ENCODE results near the gene NUMB.
"Not testable (repeated sequence)": the region's sequence is repeated elsewhere in the genome, so short reads cannot be mapped to it uniquely, and the experiment has no call there.

Gene NUMB

DNA sequence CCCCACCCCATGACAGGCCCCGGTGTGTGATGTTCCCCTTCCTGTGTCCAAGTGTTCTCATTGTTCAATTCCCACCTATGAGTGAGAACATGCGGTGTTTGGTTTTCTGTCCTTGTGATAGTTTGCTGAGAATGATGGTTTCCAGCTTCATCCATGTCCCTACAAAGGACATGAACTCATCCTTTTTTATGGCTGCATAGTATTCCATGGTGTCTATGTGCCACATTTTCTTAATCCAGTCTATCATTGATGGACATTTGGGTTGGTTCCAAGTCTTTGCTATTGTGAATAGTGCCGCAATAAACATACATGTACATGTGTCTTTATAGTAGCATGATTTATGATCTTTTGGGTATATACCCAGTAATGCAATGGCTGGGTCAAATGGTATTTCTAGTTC is 52.1 kb downstream of the NUMB start:
- DNase-seq: not testable (repeated sequence)

DNA sequence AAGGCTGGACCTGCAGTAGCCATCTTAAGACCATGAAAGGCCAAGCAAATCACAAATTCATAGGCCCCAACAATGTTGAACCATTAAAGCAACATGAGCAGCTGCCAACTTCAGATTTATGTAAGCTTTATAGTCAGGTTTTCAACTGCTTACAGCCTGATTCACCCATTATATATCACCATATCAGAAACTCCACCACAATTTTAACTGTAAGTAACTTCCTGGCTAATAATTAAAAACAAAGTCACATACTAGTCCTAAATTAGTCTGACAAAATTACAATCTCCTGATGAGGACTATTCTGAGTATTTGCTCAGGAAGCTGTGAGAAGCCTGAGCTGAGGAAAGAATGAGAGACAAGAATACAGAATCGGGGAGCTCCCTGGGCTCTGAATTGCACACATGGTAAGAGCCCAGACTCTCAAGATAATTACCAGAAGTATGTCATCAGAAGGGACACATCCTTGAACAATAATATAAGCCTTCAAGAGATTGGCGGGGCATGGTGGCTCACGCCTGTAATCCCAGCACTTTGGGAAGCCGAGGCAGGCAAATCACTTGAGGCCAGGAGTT is 55.1 kb downstream of the NUMB start:
- DNase-seq: no peak

DNA sequence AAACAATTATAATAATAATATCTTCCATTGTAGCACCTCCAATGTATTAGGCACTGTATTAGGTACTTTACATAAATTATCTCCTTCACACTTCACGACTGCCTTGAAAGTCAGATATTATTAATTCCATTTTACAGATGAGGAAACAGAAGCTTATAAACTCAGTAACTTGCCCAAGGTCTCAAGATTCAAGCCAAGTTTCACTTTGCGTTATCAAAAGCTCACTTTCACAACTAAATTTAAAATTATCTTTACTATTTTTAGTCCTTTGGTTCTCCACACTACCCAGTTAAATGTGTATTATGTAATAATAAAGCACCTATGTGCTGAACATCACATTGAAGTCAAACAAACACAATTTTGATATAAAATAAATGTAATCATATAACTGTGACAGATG is 55.8 kb downstream of the NUMB start:
- no peak for DNase-seq

DNA sequence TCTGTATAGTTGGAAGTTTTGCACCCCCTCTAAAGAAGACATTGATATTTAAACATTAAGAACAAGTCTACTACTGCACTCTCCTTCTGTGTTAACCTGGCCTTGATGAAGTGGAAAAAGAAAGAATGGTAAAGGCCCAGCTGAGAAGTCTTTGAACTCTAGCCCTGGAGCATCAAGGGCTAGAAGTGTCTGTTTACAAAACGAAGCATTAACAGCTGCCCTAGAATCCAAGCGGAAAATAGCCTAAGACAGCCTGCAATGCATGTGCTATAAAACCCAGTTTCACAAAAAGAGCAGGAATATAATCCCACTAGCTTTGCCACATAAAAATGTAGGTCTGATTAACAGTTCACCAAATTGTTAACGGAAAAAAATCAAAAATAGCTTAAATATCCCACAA is 60.5 kb downstream of the NUMB start:
- DNase-seq: no peak

DNA sequence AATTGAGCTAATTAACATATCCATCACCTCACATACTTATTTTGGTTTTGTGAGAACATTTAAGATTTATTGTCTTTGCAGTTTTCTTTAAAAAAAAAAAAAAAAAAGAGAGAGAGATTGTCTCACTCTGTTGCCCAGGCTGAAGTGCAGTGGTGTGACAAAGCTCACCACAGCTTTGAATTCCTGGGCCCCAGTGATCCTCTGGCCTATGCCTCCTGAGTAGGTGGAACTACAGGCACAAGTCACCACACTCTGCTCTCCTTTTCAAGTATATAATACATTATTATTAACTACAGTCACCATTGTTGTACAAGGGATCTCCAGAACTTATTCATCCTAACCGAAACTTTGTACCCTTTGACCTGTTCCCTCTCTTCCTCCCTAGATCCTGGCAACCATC is 64.0 kb downstream of the NUMB start:
- no peak for DNase-seq

DNA sequence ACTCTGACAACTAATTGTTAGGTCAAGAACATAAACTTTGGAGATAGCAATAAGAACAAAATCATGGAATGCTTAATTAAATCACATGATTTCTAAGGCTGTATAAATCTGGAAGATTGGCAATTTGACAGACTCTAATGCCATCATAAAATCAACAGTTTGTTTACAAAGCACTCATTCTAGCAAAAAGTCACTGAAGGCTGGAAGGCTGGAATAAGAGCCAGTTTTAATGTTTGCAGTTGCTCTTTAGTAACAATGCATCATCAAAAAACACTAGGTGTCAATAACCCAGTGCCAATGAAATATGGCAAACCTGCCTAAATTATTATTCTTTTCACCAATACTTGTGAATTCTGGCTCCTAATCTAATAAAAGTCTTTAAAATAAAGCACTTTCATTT is 65.0 kb downstream of the NUMB start:
- DNase-seq: no peak

DNA sequence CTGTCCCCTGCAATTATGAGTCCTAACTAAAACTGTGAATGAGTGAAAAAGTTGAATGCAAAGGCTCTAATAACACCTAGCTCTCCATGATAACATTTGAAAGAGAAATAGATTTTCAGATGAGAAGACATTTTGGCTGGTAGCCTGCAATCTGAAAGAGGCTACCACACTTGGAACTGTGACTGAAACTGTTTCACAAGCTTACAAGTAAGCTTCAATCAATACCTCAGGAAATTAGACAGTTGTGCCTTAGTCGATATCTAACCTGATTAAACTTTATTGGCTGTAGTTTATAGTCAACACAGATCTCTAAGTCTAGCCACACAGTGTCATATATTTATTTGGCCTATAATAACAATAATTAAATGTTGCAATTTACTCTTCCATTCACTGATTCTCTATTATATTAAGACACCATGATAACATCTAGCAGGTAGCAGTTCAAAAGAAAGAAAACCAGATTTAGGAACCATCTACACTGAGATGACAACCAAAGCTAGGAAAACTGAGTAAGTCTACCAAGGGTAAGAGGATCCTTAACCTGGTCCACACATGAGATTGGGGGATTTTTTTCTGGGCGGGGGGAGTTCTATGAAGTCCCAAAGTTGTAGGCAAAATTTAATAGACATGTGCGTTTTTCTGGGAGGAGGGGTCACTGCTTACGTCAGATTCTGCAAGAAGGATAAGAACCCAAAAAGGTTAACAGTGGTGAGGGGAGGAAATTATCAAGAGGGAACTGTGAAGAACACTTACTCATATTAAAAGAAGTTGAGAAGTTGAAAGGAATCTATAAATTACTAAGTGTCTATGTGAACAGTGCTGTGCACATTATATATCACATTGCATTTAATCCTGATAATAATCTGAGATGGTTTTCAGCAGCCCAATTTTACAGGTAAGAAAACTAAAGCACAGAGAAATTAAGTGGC is 65.8 kb downstream of the NUMB start:
- no peak for DNase-seq

DNA sequence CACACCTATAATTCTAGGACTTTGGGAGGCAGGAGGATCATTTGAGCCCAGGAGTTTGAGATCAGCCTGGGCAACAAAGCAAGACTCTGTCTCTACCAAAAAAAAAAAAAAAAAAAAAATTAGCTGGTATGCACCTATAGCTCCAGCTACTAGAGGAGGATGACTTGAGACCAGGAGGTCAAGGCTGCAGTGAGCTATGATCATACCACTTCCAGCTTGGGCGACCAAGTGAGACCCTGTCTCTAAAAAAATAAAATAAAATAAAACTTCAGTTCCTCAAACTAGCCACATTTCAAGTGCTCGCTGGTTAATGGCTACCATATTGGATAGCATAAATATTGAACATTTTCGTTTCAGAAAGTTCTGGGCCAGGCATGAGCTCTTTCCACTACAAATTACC is 70.5 kb downstream of the NUMB start:
- not testable (repeated sequence) for DNase-seq

DNA sequence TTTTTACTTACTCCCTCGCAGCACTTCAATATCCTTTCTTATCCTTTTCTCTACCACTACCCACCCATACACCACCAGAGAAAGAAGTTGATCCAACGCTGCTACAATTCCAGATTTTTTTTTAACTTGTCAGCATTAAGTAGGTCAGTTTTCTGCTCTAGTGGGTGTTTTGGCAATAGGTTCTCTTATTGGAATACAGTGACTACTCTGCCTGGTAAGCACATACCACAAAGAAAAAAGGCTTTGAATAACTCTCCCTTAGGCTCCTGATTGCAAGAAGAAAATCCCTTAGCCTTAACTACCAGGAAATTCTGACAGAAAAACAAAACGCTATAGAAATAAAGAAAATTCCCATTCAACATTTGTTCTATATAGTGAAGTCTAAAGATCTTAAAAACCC is 72.0 kb downstream of the NUMB start:
- DNase-seq: no peak

DNA sequence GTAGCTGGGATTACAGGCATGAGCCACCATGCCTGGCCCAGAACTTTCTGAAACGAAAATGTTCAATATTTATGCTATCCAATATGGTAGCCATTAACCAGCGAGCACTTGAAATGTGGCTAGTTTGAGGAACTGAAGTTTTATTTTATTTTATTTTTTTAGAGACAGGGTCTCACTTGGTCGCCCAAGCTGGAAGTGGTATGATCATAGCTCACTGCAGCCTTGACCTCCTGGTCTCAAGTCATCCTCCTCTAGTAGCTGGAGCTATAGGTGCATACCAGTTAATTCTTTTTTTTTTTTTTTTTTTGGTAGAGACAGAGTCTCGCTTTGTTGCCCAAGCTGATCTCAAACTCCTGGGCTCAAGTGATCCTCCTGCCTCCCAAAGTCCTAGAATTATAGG is 73.3 kb downstream of the NUMB start:
- not testable (repeated sequence) for DNase-seq

DNA sequence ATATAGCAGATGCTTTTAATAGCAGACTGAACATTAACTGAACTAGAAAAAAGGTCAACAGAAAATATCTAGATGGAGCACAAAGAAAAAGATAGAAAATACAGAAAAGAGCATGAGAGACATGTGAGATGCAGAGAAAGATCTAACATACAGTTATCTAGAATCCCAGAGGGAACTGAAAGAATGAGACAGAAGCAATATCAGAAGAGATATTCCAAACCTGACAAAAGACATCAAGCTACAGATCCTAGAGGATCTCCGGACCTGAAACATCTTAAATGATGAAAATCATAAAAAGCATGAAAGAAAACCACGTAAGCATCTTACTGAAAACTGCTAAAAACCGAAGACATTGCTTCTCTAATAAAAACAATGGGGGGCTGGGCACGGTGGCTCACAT is 75.0 kb downstream of the NUMB start:
- no peak for DNase-seq

DNA sequence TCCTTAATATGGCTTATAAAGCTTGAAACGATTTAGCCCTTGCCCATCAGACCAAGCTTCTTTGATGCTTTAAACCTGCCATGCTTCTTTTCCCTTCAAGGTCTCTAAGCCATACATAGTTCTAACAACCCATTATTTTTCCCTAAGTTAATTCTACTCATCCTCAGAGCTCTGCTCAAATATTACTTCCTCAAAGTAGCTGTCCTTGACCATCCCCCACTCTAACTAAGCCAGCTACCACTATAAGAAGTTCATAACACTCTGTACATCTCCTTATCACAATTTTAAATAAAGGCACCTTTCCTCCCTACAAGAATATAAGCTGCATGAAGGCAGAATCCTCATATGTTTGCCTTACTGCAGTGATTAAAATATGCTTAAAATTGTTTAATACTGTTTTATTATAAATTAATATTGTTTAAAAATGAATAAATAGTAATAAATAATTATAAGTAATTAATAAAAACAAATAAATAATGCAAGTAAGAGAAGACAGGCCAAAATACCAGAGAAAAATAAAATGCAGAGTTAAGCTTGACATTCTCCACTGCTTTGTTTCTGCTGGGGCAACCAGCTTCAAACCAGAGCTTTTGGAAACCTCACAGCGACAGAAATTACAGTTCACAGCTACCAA is 76.8 kb downstream of the NUMB start:
- DNase-seq: no peak

DNA sequence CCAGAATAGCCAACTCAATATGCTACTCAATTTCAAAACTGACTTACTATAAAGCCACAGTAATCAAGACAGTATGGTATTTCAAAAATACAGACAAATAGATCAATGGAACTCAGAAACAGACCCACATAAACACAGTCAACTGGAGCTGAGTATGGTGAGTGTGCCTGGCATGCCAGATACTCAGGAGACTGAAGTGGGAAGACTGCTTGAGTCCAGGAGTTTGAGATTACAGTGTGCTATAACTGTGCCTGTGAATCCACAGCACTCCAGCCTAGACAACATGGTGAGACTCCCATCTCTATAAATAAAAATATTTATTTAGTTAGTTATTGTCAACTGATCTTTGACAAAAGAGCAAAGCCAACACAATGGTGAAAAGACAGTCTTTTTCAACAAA is 81.8 kb downstream of the NUMB start:
- no peak for DNase-seq

DNA sequence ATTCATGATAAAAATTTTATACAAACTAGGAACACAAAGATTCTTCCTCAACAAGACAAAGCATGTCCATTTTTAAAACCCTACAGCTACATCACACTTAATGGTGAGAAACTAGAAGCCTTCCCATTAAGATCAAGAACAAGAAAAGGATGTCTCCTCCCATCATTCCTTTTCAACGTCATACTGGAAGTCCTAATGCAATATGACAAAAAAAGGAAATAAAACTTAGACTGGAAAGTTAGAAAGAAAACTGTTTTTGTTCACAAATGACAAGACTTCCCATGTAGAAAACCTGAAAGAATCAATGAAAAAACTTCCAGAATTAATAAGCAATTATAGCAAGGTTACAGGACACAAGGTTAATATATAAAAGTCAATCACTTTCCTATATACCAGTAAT is 82.5 kb downstream of the NUMB start:
- DNase-seq: no peak

DNA sequence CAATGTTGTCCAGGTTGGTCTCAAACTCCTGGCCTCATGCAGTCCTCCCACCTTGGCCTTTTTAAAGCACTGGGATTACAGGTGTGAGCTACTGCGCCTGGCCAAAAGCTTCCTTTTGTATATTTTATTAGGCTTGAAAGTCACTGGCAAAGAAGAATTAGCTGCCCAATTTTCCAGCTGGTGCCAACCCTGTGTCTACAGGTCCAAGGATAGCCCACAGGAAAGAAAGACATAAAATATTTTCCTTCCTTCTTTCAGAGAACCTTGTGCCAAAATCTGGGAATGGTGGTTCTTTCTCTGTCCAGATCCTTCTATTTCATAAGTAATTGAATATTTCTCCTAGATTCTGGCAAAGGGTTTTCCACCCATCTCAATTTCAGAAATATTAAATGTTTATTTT is 84.1 kb downstream of the NUMB start:
- no peak for DNase-seq

DNA sequence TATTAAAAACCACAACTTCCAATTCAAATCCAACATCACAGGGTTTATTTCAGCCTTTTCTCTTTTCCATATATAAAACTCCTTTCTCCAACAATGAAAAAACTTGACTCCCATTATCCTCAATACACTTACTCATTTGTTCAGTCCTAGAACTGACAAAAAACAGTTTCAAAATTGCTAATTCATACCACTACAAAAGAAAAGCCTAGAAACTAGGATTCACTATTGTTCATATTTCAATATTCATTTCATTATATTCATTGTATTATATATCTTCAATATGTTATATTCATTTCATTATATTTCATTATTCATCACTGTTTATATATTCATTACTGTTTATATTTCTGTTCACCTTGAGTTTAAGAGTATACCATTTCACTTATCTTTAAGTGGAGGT is 85.8 kb downstream of the NUMB start:
- no peak for DNase-seq

DNA sequence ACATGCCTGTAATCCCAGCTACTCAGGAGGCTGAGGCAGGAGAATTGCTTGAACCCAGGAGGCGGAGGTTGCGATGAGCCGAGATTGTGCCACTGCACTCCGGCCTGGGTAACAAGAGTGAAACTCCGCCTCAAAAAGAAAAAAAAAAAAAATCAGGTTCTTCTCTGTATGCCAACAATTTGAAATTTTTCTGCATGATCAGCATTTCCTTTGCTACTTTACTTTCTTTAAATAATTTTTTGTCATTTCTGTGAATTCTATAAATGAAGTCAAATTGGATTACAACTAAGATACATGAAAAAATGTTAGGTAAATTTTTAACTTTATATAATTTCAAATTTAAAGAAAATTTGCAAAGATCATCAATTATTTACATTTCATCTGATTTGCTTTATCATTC is 87.8 kb downstream of the NUMB start:
- DNase-seq: no peak

DNA sequence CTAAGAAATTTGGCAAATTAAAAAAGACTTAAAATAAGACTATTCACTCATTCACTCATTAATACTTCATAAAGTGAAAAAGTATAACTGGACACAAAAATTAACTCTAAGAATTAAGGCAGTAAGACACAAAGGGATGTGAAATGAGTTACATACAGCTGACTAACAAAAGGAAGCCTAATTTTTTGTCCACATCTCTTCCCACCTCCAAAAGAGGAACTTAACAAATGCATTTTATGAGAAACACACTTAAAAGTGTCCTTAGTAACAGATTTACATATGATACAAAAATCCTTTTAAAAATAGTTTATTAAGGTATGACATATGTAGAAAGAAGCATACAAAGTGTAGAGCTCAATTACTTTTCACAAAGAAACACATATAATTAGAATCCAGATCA is 88.9 kb downstream of the NUMB start:
- DNase-seq: no peak

DNA sequence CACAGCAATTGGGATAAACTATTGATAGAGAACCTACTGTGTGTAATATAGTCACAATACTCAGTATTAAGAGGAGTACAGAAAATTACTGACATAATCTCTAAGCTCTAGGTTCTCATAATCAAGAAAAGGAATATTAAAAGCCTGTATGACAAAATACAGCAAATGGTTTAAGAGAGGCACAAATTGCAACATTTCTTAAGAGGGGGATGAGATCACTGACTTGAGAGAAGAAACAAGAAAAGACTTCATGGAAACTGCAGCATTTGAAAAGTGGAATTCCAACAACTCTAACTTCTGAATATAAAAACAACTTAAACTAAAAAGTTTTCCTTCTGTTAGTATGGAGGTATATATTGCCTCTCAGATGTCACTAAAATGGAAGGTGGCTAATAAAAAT is 89.7 kb downstream of the NUMB start:
- DNase-seq: no peak

DNA sequence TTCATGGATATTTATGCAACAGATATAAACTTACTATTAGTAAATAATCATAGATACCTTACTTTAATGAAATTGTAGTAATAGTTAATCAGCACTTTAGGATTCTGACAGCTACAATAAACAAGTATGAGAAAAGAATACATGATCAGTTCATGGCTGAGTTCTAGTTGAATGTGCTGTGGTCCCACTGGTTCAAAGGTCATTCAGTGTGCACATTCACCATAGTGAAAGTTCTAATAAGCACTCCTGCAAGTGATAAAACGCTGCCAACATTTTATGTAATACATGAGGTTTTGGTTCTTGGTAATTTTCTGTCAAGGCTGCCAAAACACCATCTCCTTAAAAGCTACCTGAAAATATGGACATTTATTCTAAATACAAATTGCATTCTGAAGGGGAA is 92.6 kb downstream of the NUMB start:
- no peak for DNase-seq

DNA sequence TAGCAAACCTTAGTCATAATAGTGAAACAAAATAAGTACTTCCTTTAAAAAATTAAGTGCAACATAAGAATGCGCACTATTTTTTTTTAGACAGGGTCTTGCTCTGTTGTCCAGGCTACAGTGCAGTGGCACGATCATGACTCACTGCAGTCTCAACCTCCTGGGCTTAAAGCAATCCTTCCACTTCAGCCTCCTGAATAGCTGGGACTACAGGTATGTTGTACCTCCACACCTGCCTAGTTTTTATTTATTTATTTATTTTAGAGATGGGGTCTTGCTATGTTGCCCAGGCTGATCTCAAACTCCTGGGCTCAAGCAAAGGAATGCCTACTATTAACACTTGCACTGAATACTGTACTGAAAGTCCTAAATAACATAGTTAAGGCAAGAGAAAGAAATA is 93.8 kb downstream of the NUMB start:
- DNase-seq: no peak

DNA sequence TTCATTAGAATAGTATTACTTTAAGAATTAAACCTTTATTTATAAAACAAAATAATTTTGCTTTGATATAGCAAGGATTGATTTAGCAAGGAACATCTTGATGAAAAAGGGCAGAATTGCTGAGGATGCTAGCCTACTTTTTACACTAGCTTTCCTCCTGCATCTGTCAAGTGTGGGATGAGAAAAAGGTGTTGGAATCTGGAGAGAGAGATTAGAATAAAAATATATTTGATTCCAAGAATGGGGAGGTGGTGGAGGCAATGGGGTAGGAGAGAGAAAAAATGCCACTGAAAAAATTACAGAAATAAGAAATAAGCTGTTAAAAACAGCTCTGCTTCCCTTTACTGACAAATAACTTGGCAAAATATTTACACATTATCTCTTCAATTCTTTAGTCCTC is 98.9 kb downstream of the NUMB start:
- DNase-seq: no peak

DNA sequence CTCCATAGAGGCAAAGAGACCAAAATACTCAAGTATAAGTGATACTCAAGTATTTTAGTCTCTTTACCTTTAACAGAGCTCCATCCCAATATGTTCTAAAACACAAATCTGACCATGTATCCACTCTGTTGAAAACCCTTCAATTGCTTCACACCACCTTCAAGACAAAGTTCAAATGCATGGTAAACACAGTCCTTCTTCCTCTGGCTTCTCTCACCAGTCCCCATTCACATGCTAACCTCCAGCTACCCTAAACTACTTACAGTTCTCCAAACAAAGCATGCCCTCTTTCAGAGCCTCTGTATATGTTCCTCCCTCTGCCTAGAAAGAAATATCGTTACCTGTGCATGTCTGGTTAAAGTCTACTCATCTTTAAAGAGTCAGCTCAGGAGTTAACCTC is 100.2 kb downstream of the NUMB start:
- DNase-seq: no peak

DNA sequence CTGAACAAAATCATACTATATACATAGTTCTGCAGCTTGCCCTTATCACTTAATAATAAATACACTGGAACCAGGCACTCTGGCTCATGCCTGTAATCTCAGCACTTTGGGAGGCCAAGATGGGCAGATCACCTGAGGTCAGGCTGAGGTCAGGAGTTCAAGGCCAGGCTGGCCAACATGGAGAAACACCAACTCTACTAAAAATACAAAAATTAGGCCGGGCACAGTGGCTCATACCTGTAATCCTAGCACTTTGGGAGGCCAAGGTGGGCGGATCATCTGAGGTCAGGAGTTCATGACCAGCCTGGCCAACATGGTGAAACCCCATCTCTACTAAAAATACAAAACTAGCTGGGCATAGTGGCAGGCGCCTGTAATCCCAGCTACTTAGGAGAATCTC is 109.3 kb downstream of the NUMB start:
- DNase-seq: not testable (repeated sequence)

Measured in NCI-H1048 (cell line).